WTC11 (cell line): ENCODE measurements around the gene CTAGE9.

Experiments used
- TCF7 ChIP-seq: sonication (generic); formaldehyde crosslinking; IDR thresholded peaks from 2 replicates; pipeline ENCODE4 v1.8.0; 2022; ENCODE audit warnings: mild to moderate bottlenecking, low read depth, missing genetic modification reagents, moderate library complexity
- ZBTB21 ChIP-seq: sonication (generic); formaldehyde crosslinking; IDR thresholded peaks from 2 replicates; pipeline ENCODE4 v1.8.1; 2023; ENCODE audit warnings: mild to moderate bottlenecking, missing genetic modification reagents, borderline replicate concordance
- TF ChIP-seq, protein P1 (sequence below): sonication (generic); formaldehyde crosslinking; IDR thresholded peaks from 2 replicates; pipeline ENCODE4 v1.8.0; 2022; ENCODE audit warnings: missing genetic modification reagents

DNA sequence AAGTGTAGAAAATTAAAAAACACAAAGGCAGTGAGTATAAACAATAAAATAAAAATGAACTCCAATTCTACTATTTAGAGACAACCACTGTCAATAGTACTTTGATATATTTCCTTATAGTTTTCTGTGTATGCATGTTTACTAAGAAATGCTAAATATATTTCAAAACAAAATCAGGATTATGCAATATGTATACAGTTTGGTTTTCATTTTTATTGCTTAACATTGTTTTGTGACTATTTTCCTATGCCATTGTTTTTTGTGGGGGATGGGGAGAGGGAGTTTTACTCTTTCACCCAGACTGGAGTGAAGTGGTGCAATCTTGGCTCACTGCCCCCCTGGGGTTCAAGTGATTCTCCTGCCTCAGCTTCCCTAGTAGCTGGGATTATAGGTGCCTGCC, 29.2 kb downstream of the CTAGE9 start:
- no peak for TF ChIP-seq TCF7 (CRISPR knock-in tag)
- TF ChIP-seq, protein P1, sequence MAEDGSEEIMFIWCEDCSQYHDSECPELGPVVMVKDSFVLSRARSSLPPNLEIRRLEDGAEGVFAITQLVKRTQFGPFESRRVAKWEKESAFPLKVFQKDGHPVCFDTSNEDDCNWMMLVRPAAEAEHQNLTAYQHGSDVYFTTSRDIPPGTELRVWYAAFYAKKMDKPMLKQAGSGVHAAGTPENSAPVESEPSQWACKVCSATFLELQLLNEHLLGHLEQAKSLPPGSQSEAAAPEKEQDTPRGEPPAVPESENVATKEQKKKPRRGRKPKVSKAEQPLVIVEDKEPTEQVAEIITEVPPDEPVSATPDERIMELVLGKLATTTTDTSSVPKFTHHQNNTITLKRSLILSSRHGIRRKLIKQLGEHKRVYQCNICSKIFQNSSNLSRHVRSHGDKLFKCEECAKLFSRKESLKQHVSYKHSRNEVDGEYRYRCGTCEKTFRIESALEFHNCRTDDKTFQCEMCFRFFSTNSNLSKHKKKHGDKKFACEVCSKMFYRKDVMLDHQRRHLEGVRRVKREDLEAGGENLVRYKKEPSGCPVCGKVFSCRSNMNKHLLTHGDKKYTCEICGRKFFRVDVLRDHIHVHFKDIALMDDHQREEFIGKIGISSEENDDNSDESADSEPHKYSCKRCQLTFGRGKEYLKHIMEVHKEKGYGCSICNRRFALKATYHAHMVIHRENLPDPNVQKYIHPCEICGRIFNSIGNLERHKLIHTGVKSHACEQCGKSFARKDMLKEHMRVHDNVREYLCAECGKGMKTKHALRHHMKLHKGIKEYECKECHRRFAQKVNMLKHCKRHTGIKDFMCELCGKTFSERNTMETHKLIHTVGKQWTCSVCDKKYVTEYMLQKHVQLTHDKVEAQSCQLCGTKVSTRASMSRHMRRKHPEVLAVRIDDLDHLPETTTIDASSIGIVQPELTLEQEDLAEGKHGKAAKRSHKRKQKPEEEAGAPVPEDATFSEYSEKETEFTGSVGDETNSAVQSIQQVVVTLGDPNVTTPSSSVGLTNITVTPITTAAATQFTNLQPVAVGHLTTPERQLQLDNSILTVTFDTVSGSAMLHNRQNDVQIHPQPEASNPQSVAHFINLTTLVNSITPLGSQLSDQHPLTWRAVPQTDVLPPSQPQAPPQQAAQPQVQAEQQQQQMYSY (CRISPR knock-in tag): no peak
- TF ChIP-seq ZBTB21 (CRISPR knock-in tag): no peak
